MG63 (cell line): Measurements from ENCODE around the gene IFT52. TPM values are rescaled to one million over a fixed set of nuclear protein-coding genes. Genes with fewer than 3 reads are reported as not detected.

Experiments used
- DNase-seq: peaks from one replicate; pipeline ENCODE4 v3.0.0-alpha.2; 2020
- H3K27me3 ChIP-seq: fragments of 250-450 bp; sonication (Bioruptor Pico); 2 replicates; pipeline ENCODE4 v1.5.1; 2020; ENCODE audit warnings: mild to moderate bottlenecking, moderate library complexity
- H3K36me3 ChIP-seq: fragments of 250-450 bp; sonication (Bioruptor Pico); 2 replicates; pipeline ENCODE4 v1.5.1; 2020; ENCODE audit warnings: mild to moderate bottlenecking, moderate library complexity
- H3K4me3 ChIP-seq: fragments of 250-450 bp; sonication (Bioruptor Pico); 2 replicates; pipeline ENCODE4 v1.5.1; 2020; ENCODE audit warnings: mild to moderate bottlenecking, moderate library complexity
- H3K9me3 ChIP-seq: fragments of 250-450 bp; sonication (Bioruptor Pico); 2 replicates; pipeline ENCODE4 v1.5.1; 2020; ENCODE audit warnings: mild to moderate bottlenecking, moderate library complexity
- total RNA-seq: library from RNA; depleted of rRNA; stranded (reverse); fragments of >200 nt; shearing (Covaris generic); gene quantifications from 2 replicates; pipeline ENCODE4 v1.2.3, GENCODE V29; 2014; ENCODE audit warnings: low replicate concordance

IFT52 gene
- total RNA-seq, 1 experiment from 2014 or later, result 45.4 TPM

DNA sequence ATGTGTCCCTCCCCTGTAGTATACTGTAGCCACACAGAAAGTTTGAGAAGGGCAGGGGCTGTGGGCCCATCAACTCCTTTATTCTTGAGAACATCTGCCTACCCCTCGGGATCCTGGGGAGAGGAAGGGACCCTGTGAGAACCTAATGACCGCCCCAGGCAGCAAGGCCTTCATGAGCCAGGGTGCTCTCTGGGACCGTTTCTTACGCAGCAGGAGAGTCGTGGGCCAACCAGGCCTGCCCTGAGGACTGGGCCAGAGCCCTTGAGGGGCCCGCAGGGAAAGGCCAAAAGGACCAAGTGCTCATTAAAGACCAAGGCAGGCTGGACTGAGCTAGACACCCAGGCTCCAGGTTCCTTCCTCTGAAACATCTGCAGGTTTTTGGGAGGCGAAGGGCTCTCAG lies 26.7 kb upstream of the IFT52 start:
- H3K36me3 ChIP-seq, result no peaks in the 10 kb centered on the region
- H3K4me3 ChIP-seq, result no peak overlapping the region
- no peaks in the 10 kb centered on the region for H3K27me3 ChIP-seq
- no peaks in the 10 kb centered on the region for H3K9me3 ChIP-seq
- DNase-seq, result no peak

DNA sequence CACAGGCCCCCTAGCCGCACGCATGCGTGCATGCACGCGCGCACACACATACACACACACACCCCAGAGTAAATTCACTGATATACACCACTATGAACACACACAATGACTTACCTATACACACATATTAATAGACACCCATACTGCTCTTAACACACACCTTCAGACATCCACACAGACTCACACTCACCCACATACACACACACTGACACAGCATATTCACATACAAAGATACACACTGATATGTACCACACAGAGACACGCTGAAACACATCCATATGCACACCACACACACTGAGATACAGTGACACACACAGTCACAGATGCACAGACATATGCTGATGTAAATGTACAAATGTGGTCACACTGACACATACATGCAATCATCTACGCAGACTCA lies 26.3 kb upstream of the IFT52 start:
- no peak for DNase-seq

DNA sequence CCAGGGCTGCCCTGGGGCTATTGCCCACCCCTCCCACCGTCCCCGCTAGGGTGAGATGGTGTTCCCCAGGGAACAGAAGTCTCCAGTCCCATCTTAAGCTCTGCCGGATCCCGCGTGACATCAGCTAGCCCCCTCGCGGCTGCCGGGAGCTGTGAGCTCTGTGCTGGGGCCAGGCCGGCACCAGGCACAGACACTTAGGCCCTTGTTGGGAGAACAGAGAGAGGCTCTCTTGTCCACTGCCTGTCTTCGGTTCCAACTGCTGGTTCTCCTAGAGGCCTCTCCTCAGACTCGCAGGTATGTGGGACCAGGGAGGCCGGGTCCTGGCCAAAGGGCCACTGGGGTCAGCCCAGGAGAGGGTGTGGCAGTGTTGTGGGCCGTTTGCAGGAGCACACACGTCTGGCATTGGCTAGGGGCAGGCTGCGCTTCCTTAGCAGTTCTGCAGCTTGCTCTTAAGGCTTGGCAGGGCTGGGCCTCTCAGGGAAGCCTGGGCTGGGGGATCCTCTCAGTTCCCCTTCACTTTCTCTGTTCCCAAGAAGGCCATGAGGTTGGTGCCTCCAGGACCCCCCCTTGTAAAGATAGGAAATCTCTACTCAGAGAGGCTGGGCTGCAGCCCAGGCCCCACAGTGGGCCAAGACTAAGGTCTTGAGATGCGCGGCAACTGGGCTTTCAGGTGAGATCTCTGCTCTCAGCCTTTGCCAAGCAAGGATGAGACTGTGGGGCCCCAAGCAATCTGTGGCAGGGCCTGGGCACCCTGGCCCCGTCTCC lies 25.6 kb upstream of the IFT52 start:
- Histone ChIP-seq H3K27me3 (no peaks in the 10 kb centered on the region), H3K36me3 (no peaks in the 10 kb centered on the region), H3K4me3 (no peak overlapping the region), H3K9me3 (no peaks in the 10 kb centered on the region)
- DNase-seq, result no peak

More for the DNA sequence above, 26.3 kb upstream of the IFT52 start:
- H3K27me3 ChIP-seq, result no peaks in the 10 kb centered on the region
- no peak overlapping the region for H3K4me3 ChIP-seq
- H3K36me3 ChIP-seq, result no peaks in the 10 kb centered on the region
- H3K9me3 ChIP-seq, result no peaks in the 10 kb centered on the region

DNA sequence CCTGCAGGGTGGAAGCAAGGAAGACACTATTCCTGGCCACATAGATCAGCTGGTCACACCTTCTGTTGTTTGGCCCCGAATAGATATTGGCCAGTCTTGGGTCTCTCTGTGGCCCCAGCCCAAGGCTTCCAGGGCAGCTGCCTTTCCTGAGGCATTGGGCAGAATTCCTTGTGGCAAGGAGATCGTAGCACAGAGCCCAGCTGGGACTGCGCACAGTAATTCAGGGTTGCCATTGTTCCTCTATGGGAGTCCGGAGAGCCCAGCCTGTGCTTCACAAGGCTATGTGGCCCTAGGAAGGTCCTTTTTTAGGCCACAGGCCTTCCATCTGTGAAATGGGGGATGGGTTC lies 25.0 kb upstream of the IFT52 start:
- Histone ChIP-seq H3K4me3 (no peak overlapping the region), H3K36me3 (no peaks in the 10 kb centered on the region), H3K9me3 (no peaks in the 10 kb centered on the region)

DNA sequence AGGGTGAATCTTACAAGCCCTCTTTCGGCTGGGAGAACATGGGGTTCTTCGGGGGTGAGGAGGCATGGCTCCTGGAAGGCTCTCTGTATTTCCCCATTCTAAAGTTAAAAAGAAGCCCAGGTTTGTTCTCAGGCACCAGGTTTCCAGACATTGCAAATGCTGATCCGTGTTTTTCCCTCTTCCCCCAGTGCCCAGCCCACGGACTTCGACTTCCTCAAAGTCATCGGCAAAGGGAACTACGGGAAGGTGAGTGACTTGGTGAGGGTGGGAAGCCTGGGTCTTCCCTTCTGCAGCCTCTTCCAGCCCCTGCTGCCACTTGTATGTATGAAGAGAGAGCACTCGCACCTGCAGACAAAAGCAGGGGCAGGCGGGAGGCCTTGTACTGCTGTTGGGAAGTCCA lies 23.3 kb upstream of the IFT52 start:
- Histone ChIP-seq H3K4me3 (no peak overlapping the region), H3K9me3 (no peaks in the 10 kb centered on the region), H3K27me3 (no peaks in the 10 kb centered on the region), H3K36me3 (no peaks in the 10 kb centered on the region)
- DNase-seq, result no peak

More for the DNA sequence above, 25.0 kb upstream of the IFT52 start:
- DNase-seq, result no peak
- no peaks in the 10 kb centered on the region for H3K27me3 ChIP-seq

DNA sequence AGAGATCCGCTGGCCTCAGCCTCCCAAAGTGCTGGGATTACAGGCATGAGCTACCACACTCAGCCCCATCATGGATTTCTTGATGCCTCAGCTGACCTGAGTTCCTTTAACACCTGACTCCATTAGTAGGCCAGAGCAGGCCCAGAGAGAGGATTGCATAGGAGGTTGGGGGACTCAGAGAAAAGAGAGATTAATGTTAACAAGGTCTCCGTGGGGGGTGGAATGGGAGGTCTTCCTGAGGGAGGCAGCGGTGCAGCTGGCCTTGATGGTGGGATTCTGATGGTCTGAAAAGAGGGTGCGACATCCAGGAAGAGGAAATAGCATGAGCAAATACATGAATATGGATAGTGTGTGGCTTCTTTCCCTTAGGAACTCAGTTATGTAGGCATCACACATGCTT lies 22.0 kb upstream of the IFT52 start:
- H3K27me3 ChIP-seq, result no peaks in the 10 kb centered on the region
- H3K4me3 ChIP-seq, result no peak overlapping the region
- no peaks in the 10 kb centered on the region for H3K9me3 ChIP-seq
- no peak for DNase-seq
- no peaks in the 10 kb centered on the region for H3K36me3 ChIP-seq

DNA sequence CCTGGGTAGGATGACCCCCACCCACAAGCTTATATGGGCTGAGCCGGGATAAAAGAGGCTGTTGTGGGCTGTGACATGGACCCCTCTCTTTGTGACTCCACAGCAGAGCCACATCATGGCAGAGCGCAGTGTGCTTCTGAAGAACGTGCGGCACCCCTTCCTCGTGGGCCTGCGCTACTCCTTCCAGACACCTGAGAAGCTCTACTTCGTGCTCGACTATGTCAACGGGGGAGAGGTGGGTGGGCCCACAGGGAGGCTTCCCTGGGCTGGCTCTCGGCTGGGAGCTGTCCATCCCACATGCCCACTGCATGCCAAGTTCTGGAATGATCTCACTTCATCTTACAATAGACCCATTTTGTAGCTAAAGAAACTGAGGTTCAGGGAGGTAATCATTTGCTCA lies 21.5 kb upstream of the IFT52 start:
- H3K9me3 ChIP-seq, result no peaks in the 10 kb centered on the region
- H3K27me3 ChIP-seq, result no peaks in the 10 kb centered on the region
- no peaks in the 10 kb centered on the region for H3K36me3 ChIP-seq
- no peak for DNase-seq
- H3K4me3 ChIP-seq, result no peak overlapping the region

DNA sequence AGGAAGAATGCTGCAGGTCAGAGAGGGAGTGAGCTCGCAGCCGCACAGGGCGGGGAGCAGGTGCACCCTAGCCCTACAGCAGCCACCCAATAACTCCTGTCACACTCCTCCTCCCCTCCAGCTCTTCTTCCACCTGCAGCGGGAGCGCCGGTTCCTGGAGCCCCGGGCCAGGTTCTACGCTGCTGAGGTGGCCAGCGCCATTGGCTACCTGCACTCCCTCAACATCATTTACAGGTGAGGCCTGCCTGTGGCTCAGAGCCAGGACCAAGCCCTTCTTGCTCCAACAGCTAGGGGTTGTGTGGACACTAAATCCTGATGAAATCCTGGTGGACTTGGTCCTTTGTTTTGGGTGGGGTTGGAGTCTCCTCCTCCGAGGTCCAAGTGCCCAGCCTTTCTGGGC lies 20.2 kb upstream of the IFT52 start:
- H3K27me3 ChIP-seq, result no peaks in the 10 kb centered on the region
- no peak for DNase-seq
- H3K36me3 ChIP-seq, result no peaks in the 10 kb centered on the region
- H3K4me3 ChIP-seq, result no peak overlapping the region
- H3K9me3 ChIP-seq, result no peaks in the 10 kb centered on the region

DNA sequence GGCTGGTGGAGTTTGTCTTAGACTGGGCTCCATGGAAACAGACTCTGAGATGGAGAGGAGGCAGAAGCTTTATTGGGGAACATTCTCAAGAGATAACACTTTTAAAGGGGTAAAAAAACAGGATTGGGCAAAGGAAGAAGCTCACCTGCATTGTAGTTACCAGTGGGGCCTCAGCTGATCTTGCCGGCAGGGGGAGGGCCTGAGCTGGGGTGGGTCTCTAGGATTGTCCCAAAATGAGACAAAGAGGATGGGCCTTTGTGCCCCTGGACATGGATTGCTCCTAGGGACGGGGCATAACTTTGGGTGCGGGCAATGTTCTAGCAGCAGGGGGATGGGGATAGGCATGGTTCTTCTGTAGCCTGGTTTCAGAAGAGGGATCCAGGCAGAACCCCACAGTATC lies 19.4 kb upstream of the IFT52 start:
- no peaks in the 10 kb centered on the region for H3K36me3 ChIP-seq
- no peak overlapping the region for H3K4me3 ChIP-seq
- no peaks in the 10 kb centered on the region for H3K9me3 ChIP-seq
- DNase-seq, result no peak
- H3K27me3 ChIP-seq, result no peaks in the 10 kb centered on the region

DNA sequence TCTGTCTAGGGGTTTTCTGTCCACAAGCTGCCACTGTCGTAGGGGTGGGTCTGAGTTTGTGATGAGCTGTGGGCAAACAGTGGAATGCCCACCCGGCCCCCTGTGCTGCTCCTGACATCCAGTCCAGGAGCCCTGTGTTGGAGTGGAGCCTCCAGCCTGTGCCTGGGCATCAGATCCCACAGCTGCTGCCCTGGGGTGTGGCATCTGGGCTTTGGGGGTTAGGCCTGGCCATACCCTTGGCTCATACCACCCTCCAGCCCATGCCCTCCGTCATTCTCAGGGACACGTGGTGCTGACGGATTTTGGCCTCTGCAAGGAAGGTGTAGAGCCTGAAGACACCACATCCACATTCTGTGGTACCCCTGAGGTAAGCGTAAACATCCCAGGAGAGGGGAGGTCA lies 19.0 kb upstream of the IFT52 start:
- H3K4me3 ChIP-seq, result no peak overlapping the region
- DNase-seq, result no peak
- H3K36me3 ChIP-seq, result no peaks in the 10 kb centered on the region
- no peaks in the 10 kb centered on the region for H3K27me3 ChIP-seq
- no peaks in the 10 kb centered on the region for H3K9me3 ChIP-seq

DNA sequence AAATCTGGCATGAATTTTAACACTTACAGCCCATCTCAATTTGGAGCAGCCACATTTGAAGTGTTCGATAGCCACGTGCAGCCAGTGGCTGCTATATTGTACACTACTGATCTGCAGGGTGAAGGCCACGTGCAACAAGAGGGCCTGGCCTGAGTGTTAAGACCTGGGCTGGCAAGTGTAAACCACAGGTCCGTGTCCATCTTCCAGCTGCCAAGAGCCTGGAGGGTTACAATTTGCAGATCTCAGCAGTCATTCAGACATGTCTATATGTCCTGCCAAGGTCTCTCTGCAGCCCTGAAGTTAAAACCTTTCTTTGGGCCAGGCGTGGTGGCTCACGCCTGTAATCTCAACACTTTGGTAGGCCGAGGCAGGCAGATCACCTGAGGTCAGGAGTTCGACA lies 17.8 kb upstream of the IFT52 start:
- no peaks in the 10 kb centered on the region for H3K27me3 ChIP-seq
- DNase-seq, result no peak
- H3K9me3 ChIP-seq, result no peaks in the 10 kb centered on the region
- H3K4me3 ChIP-seq, result no peak overlapping the region
- H3K36me3 ChIP-seq, result no peaks in the 10 kb centered on the region

DNA sequence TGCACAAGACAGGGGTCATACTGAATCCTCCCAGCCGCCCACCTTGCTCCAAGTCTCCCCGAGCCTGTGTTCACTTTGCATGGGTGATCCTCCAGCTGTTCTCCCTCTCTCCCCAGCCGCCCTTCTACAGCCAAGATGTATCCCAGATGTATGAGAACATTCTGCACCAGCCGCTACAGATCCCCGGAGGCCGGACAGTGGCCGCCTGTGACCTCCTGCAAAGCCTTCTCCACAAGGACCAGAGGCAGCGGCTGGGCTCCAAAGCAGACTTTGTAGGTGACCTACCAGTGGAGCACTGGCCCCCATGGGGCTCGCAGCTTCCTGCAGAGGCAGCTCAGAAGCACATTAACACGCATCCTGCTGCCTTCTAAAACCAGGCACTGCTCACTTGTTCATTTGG lies 14.6 kb upstream of the IFT52 start:
- Histone ChIP-seq H3K9me3 (no peaks in the 10 kb centered on the region), H3K4me3 (no peak overlapping the region), H3K27me3 (no peaks in the 10 kb centered on the region), H3K36me3 (no peaks in the 10 kb centered on the region)
- DNase-seq, result no peak

DNA sequence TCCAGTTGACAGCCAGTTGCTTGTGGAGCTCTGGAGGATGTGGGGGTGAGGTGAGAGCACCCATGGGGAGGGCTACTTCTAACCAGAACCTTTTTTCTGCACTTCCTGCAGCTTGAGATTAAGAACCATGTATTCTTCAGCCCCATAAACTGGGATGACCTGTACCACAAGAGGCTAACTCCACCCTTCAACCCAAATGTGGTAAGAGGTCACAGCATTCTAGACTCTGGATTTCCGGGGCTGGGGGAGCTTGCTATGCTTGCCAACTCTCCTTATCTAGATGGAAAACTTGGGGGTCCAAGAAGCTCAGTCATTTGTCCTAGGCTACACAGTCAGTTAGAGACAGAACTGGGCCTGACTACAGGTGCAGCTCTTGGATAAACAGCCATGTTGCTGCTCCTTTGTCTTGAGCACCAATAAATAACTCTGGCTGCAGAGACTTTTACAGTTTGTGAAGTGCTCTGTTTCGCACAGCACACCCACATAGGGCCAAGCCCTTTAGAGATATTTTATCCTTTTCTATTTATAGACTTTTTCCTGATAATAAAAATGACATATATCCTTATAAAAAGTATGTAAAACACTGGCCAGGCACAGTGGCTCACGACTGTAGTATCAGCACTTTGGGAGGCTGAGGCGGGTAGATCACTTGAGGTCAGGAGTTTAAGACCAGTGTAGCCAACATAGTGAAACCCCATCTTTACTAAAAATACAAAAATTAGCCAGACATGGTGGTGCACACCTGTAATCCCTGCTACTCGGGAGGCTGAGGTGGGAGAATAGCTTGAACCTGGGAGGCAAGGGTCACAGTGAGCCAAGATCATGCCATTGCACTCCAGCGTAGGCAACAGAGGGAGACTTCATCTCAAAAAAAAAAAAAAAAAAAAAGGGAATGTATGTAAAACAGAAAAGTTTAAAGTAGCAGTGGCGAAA lies 10.6 kb upstream of the IFT52 start:
- Histone ChIP-seq H3K36me3 (no peaks in the 10 kb centered on the region), H3K27me3 (no peaks in the 10 kb centered on the region), H3K9me3 (no peaks in the 10 kb centered on the region), H3K4me3 (no peak overlapping the region)
- no peak for DNase-seq

DNA sequence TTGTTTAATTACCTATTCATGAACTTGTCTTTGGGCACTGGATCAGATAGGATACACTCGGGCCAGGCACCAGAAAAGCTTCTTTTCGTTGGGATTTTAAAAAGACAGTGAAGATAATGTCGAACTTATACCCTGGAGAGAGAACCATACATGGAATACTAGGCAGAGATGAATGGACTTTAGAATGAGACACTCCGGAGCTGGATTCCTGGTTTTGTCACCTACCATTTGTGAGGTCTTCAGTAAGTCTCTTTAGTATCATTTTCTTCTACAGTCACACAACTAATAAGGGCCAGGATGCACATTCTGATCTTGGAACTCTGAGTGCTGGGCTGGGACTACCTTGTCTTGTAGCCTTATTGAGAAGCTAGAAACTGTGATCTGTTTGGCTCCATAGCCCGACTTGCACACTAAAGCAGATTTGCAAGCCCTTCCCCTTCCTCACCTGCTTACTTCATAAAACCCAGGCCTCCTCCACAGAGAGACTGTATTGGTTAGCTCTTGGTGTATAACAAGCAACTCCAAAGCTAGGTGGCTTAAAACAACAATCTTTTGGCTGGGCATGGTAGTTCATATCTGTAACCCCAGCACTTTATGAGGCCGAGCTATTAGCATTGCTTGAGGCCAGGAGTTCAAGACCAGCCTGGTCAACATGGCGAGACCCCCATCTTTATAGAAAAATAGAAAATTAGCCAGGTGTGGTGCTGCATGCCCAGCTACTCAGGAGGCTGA lies 7.4 kb upstream of the IFT52 start:
- H3K36me3 ChIP-seq, result no peaks in the 10 kb centered on the region
- H3K4me3 ChIP-seq, result no peak overlapping the region
- no peaks in the 10 kb centered on the region for H3K27me3 ChIP-seq
- no peak for DNase-seq
- H3K9me3 ChIP-seq, result no peaks in the 10 kb centered on the region

DNA sequence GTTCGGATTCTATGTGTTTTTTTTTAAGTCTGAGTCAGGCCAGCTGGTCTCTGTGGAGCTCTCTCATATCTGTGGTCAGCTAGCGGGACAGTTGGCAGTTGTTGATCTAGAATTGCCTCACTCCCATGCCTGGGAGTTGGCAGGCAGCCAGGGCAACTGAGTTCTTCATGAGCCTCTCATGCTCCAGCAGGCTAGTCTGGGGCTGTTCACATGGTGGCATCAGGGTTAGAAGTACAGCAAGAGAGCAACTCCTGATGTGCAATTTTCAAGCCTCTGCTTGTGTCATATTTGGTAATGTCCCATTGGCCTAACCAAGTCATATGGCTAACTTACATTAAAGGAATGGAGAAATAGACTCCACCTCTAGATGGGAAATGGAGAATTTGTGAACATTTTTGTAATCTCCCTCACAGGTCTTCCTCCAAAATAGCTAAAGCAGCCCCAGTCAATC lies 6.7 kb upstream of the IFT52 start:
- DNase-seq, result peak; percentile 79
- H3K4me3 ChIP-seq, result no peak overlapping the region
- no peaks in the 10 kb centered on the region for H3K27me3 ChIP-seq
- no peaks in the 10 kb centered on the region for H3K9me3 ChIP-seq
- H3K36me3 ChIP-seq, result no peaks in the 10 kb centered on the region

DNA sequence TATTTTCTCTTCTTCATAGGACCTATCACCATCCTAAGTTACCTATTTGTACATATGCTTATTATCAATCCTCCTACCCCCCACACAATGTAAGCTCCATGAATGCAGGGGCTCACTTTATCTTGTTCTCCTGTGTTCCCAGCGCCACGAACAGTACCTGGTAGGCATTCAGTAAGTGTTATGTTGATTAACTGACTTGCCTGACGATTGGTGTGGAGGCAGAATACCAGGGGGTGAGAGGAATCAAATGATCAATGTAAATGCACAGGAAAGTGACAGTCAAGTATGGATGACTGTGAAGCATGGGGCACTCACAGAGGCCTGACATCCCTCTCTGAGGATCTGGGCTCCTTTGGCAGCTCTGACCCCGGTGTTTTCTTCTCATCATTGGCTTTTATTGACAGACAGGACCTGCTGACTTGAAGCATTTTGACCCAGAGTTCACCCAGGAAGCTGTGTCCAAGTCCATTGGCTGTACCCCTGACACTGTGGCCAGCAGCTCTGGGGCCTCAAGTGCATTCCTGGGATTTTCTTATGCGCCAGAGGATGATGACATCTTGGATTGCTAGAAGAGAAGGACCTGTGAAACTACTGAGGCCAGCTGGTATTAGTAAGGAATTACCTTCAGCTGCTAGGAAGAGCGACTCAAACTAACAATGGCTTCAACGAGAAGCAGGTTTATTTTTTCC lies 6.1 kb upstream of the IFT52 start:
- Histone ChIP-seq H3K36me3 (no peaks in the 10 kb centered on the region), H3K9me3 (no peaks in the 10 kb centered on the region), H3K27me3 (no peaks in the 10 kb centered on the region), H3K4me3 (no peak overlapping the region)
- DNase-seq, result peak; percentile 57

DNA sequence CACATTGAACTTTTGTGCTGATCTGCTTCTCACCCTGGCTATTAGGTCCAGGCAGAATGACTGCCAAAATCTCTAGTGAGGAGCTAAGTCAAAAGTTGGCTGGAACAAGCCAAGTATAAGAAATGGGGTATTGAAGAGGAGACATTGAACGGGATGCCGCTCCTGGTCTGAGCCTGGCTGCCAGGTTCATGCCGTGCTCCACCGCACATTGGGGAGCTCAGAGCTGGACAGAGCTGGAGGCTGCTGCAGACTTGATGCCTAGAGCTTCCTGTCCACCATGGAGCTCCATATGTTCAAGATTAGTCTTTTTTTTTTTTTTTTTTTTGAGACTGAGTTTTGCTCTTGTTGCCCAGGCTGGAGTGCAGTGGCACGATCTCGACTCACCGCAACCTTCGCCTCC lies 4.1 kb upstream of the IFT52 start:
- Histone ChIP-seq H3K27me3 (no peaks in the 10 kb centered on the region), H3K36me3 (no peaks in the 10 kb centered on the region), H3K4me3 (no peak overlapping the region), H3K9me3 (no peaks in the 10 kb centered on the region)
- no peak for DNase-seq
